Peyer's patch (tissue), 4 donors: ENCODE results near the gene DNAJC8.

Source experiments
- POLR2A ChIP-seq, 2 donors: fragments of 450-650 bp; IDR thresholded peaks; one replicate each; pipeline ENCODE4 v1.5.1; 2017; ENCODE audit warnings: antibody characterized with exemption in 2 of 2, mild to moderate bottlenecking in 2 of 2, moderate library complexity in 2 of 2
- TF ChIP-seq, protein P1 (sequence below), 6 experiments: fragments of 450-650 bp in 4 of 6; fragments of 200-600 bp in 2 of 6; sonication (generic) in 1 of 6; IDR thresholded peaks; one replicate each; pipeline ENCODE4 v1.5.1; 2017 to 2019; ENCODE audit warnings: antibody characterized with exemption in 6 of 6, mild to moderate bottlenecking in 3 of 6, moderate library complexity in 1 of 6

DNA sequence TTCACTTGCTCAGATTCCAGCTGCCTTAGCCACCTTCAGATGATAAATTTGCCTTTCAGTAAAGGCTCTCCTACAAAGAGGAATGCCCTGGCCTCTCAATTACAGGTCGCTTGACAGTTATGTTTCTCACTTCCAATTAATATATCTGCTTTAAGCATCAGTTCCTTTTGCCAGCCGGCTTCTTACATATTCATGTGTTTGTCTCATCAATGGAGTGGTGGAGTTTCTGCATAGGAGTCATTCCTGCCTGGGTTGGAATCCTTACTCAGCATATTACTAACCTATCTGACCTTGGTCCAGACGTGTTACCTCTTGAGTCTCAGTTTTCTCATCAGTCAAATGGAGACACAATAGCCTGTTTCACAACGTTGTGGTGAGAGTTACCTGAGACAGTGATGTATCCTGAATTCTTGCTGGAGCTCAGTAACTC, 17.1 kb upstream of the DNAJC8 start:
- TF ChIP-seq, protein P1, sequence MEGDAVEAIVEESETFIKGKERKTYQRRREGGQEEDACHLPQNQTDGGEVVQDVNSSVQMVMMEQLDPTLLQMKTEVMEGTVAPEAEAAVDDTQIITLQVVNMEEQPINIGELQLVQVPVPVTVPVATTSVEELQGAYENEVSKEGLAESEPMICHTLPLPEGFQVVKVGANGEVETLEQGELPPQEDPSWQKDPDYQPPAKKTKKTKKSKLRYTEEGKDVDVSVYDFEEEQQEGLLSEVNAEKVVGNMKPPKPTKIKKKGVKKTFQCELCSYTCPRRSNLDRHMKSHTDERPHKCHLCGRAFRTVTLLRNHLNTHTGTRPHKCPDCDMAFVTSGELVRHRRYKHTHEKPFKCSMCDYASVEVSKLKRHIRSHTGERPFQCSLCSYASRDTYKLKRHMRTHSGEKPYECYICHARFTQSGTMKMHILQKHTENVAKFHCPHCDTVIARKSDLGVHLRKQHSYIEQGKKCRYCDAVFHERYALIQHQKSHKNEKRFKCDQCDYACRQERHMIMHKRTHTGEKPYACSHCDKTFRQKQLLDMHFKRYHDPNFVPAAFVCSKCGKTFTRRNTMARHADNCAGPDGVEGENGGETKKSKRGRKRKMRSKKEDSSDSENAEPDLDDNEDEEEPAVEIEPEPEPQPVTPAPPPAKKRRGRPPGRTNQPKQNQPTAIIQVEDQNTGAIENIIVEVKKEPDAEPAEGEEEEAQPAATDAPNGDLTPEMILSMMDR (IDR thresholded peaks at IDR 0.05): no peak
- no peak for TF ChIP-seq POLR2A (IDR thresholded peaks at IDR 0.05)
